Gastrocnemius medialis (tissue), 4 donors: ENCODE data around the gene SIRT5.

Source experiments
- POLR2A ChIP-seq, 2 donors: fragments of 450-650 bp; IDR thresholded peaks; one replicate each; pipeline ENCODE4 v1.6.1; 2017; ENCODE audit warnings: antibody characterized with exemption in 2 of 2, mild to moderate bottlenecking in 2 of 2, moderate library complexity in 2 of 2
- TF ChIP-seq, protein P1 (sequence below), 5 experiments: fragments of 450-650 bp in 3 of 5; fragments of 200-600 bp in 2 of 5; sonication (generic) in 2 of 5; IDR thresholded peaks in 4 of 5; conservative IDR thresholded peaks in 1 of 5; 1 replicate in 4 of 5; 2 replicates in 1 of 5; pipeline ENCODE4 v1.5.1; 2016 to 2019; ENCODE audit warnings: antibody characterized with exemption in 5 of 5, mild to moderate bottlenecking in 3 of 5, moderate library complexity in 3 of 5

DNA sequence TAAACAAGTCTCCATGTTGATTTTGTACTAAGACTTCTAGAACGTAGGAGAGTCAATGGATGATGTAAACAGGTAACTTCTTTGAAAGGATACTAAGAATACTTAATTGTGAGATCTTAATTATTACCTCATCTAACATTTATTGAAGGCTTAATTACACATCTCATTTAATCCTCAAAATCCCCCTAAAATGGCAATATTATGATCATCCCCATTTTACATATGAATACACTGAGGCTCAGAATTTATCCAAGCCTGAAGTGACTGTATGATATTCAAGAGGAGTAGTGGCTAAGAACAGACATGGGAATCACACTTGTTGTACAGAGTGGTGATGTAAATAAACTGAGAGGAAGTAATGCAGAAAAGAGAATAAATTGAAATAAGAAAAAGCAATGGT lies 63.6 kb downstream of the SIRT5 start:
- TF ChIP-seq POLR2A (IDR thresholded peaks at IDR 0.05) = no peak
- TF ChIP-seq, protein P1, sequence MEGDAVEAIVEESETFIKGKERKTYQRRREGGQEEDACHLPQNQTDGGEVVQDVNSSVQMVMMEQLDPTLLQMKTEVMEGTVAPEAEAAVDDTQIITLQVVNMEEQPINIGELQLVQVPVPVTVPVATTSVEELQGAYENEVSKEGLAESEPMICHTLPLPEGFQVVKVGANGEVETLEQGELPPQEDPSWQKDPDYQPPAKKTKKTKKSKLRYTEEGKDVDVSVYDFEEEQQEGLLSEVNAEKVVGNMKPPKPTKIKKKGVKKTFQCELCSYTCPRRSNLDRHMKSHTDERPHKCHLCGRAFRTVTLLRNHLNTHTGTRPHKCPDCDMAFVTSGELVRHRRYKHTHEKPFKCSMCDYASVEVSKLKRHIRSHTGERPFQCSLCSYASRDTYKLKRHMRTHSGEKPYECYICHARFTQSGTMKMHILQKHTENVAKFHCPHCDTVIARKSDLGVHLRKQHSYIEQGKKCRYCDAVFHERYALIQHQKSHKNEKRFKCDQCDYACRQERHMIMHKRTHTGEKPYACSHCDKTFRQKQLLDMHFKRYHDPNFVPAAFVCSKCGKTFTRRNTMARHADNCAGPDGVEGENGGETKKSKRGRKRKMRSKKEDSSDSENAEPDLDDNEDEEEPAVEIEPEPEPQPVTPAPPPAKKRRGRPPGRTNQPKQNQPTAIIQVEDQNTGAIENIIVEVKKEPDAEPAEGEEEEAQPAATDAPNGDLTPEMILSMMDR (IDR thresholded peaks at IDR 0.05 in 4 of 5, conservative IDR thresholded peaks at IDR 0.05 in 1 of 5) = no peak
